NCI-H1694 treated with DMSO at 0.1 percent for 48 hours (cell line): Measurements from ENCODE around the gene SERGEF.

ENCODE experiments used
- DNase-seq: peaks from one replicate; lab custom pipeline; 2025; lab: John Stamatoyannopoulos, UW

SERGEF gene

GRCh38 chr11:17783878-17784277, 229.0 kb downstream of the SERGEF start:
- no peak for DNase-seq

GRCh38 chr11:17782603-17783337, 230.1 kb downstream of the SERGEF start:
- no peak for DNase-seq

- no peak for DNase-seq
These were observed 230.7 kb downstream of the SERGEF start for GRCh38 chr11:17782145-17782544.

GRCh38 chr11:17781626-17782025, 231.2 kb downstream of the SERGEF start:
- DNase-seq: no peak

GRCh38 chr11:17781221-17781620, 231.6 kb downstream of the SERGEF start:
- no peak for DNase-seq

- DNase-seq: no peak
These were observed 232.2 kb downstream of the SERGEF start for GRCh38 chr11:17780668-17781067.

GRCh38 chr11:17779861-17780594, 232.8 kb downstream of the SERGEF start:
- no peak for DNase-seq

GRCh38 chr11:17778956-17779860, 233.6 kb downstream of the SERGEF start:
- DNase-seq: no peak

- no peak for DNase-seq
These were observed 234.5 kb downstream of the SERGEF start for GRCh38 chr11:17778352-17778751.

GRCh38 chr11:17777738-17778091, 235.1 kb downstream of the SERGEF start:
- DNase-seq: no peak

GRCh38 chr11:17777086-17777737, 235.6 kb downstream of the SERGEF start:
- DNase-seq: no peak

- DNase-seq: no peak
These were observed 236.5 kb downstream of the SERGEF start for GRCh38 chr11:17776212-17776875.

- no peak for DNase-seq
These were observed 237.2 kb downstream of the SERGEF start for GRCh38 chr11:17775507-17776211.

GRCh38 chr11:17775035-17775348, 237.9 kb downstream of the SERGEF start:
- no peak for DNase-seq

- no peak for DNase-seq
These were observed 238.4 kb downstream of the SERGEF start for GRCh38 chr11:17774232-17775034.

GRCh38 chr11:17773674-17774073, 239.2 kb downstream of the SERGEF start:
- DNase-seq: no peak

GRCh38 chr11:17772704-17773600, 239.9 kb downstream of the SERGEF start:
- DNase-seq: no peak

- no peak for DNase-seq
These were observed 240.9 kb downstream of the SERGEF start for GRCh38 chr11:17771841-17772401.

GRCh38 chr11:17771415-17771814, 241.4 kb downstream of the SERGEF start:
- no peak for DNase-seq
